Activated B cell treated with CpG ODN at 0.5 μM for 24 hours (primary cell): ENCODE measurements around the gene GRK7. TPM values are rescaled to one million over a fixed set of nuclear protein-coding genes. Genes with fewer than 3 reads are reported as not detected.
"Not testable (repeated sequence)": the region's sequence is repeated elsewhere in the genome, so short reads cannot be mapped to it uniquely, and the experiment has no call there.

ENCODE experiments used
- ATAC-seq: fragments of 200-7000 bp; cut with Tn5 transposase; one replicate; pipeline ENCODE4 v1.10.0; 2021; ENCODE audit warnings: low read depth, mild to moderate bottlenecking, moderate library complexity
- CTCF ChIA-PET: fragments of 350-600 bp; sonication (Branson Sonifier 250); formaldehyde crosslinking; loops from one replicate; lab custom pipeline; 2021; ENCODE audit warnings: antibody characterized with exemption; lab: Charles Lee
- POLR2A ChIA-PET: fragments of 350-600 bp; sonication (Branson Sonifier 250); formaldehyde crosslinking; loops from one replicate; lab custom pipeline; 2021; ENCODE audit warnings: antibody characterized with exemption; lab: Charles Lee
- DNase-seq: peaks from one replicate; pipeline ENCODE4 v3.0.0; 2022
- H3K27ac Mint-ChIP-seq: one replicate; pipeline ENCODE4 v1.8.0; 2020; ENCODE audit warnings: mixed read lengths
- H3K27me3 Mint-ChIP-seq: one replicate; pipeline ENCODE4 v1.8.0; 2021; ENCODE audit warnings: mixed read lengths
- H3K36me3 Mint-ChIP-seq: one replicate; pipeline ENCODE4 v1.8.0; 2021; ENCODE audit warnings: low read depth, mixed read lengths
- H3K4me1 Mint-ChIP-seq: one replicate; pipeline ENCODE4 v1.8.0; 2021; ENCODE audit warnings: mixed read lengths
- H3K4me3 Mint-ChIP-seq: one replicate; pipeline ENCODE4 v1.8.0; 2020; ENCODE audit warnings: mild to moderate bottlenecking, mixed read lengths
- H3K9me3 Mint-ChIP-seq: one replicate; pipeline ENCODE4 v1.8.0; 2020; ENCODE audit warnings: mixed read lengths
- intact Hi-C: fragments of 100-400 bp; cut with micrococcal nuclease; formaldehyde crosslinking; loops from one replicate; pipeline ENCODE4 v1.15.1; 2024
- total RNA-seq: library from RNA; stranded (reverse); gene quantifications from 2 replicates; pipeline ENCODE4 v1.2.3, GENCODE V29; 2022
- TF ChIP-seq, protein P1 (sequence below): fragments of 200-600 bp; IDR thresholded peaks from one replicate; pipeline ENCODE4 v1.8.0; 2022; ENCODE audit warnings: antibody characterized with exemption, mild to moderate bottlenecking

Gene GRK7
- total RNA-seq, 1 donor from 2014 or later, result not detected

DNA sequence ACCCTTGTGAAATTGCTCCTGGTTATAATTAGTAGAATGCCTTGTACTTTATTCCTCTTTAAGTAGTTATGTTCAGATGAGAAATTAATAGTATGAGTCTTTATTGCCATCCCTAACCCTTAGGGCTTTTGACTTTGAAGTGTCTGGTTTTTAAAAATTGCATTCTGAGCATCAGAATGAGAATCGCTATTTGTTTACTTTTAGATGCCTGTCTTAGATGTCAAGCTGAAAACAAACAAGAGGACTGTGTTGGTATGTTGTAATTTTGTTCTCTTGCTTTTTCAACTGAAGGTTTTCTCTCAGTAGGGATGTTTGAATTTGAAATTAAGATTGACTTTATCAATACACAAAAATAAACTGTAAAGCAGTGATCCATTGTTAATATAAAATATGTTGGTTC lies 19.9 kb upstream of the GRK7 start:
- ATAC-seq (no peak), DNase-seq (no peak)
- Mint-ChIP-seq H3K27ac (no peak overlapping the region), H3K36me3 (peaks cover 51% of the 10 kb centered on the region), H3K9me3 (no peaks in the 10 kb centered on the region), H3K27me3 (no peaks in the 10 kb centered on the region), H3K4me3 (no peak overlapping the region), H3K4me1 (peaks cover 33% of the 10 kb centered on the region)
- CTCF ChIA-PET, result no interaction called here
- intact Hi-C loops, result no loop called here
- POLR2A ChIA-PET, result no interaction called here
- TF ChIP-seq, protein P1, sequence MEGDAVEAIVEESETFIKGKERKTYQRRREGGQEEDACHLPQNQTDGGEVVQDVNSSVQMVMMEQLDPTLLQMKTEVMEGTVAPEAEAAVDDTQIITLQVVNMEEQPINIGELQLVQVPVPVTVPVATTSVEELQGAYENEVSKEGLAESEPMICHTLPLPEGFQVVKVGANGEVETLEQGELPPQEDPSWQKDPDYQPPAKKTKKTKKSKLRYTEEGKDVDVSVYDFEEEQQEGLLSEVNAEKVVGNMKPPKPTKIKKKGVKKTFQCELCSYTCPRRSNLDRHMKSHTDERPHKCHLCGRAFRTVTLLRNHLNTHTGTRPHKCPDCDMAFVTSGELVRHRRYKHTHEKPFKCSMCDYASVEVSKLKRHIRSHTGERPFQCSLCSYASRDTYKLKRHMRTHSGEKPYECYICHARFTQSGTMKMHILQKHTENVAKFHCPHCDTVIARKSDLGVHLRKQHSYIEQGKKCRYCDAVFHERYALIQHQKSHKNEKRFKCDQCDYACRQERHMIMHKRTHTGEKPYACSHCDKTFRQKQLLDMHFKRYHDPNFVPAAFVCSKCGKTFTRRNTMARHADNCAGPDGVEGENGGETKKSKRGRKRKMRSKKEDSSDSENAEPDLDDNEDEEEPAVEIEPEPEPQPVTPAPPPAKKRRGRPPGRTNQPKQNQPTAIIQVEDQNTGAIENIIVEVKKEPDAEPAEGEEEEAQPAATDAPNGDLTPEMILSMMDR, result no peak

DNA sequence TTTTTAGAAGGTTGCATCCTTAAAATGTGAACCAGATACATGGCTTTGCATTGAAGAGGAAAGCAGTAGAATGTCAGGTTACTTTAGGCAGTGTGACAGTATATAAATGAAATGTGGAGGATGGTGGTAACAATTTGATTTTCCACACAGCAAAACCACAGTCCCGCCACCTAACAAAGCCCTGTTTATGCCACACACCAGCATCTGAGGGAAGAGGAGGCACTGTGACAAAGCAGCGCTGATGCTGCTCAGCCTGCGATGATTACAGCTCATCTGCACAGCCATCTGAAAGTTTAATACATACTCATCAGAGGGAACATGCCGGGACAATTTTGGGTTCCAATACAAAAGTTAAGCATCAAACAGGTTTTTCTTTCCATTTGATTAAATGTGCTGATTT lies 16.2 kb upstream of the GRK7 start:
- Mint-ChIP-seq H3K27ac (no peak overlapping the region), H3K27me3 (no peaks in the 10 kb centered on the region)
- TF ChIP-seq, protein P1, result no peak

DNA sequence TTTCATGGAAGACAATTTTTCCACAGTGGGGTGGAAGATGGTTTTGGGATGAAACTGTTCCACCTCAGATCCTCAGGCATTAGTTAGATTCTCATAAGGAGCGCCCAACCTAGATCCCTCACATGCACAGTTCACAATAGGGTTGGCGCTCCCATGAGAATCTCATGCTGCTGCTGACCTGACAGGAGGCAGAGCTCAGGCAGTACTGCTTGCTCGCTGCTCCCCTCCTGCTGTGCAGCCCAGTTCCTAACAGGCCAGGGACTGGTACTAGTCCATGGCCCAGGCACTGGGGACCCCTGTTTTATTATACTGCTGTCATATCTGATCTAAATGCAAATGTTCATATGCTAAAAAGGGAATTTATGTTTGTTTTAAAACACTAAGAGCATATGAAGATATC lies 9.8 kb upstream of the GRK7 start:
- no peak overlapping the region for H3K27ac Mint-ChIP-seq
- peaks cover 16% of the 10 kb centered on the region for H3K36me3 Mint-ChIP-seq
- DNase-seq, result no peak
- intact Hi-C loops, result no loop called here
- no peak overlapping the region for H3K4me3 Mint-ChIP-seq
- CTCF ChIA-PET, result interaction anchor here (1.0 kb wide), 1 partner anchor 18 kb away, joined by 3 read pairs; no protein-coding TSS in a partner anchor
- H3K4me1 Mint-ChIP-seq, result no peaks in the 10 kb centered on the region
- H3K27me3 Mint-ChIP-seq, result no peaks in the 10 kb centered on the region
- TF ChIP-seq, protein P1, result no peak
- ATAC-seq, result no peak
- POLR2A ChIA-PET, result no interaction called here
- no peaks in the 10 kb centered on the region for H3K9me3 Mint-ChIP-seq

More for the DNA sequence above, 16.2 kb upstream of the GRK7 start:
- H3K9me3 Mint-ChIP-seq, result no peaks in the 10 kb centered on the region
- no peak overlapping the region for H3K4me3 Mint-ChIP-seq
- H3K36me3 Mint-ChIP-seq, result peaks cover 54% of the 10 kb centered on the region
- peaks cover 7% of the 10 kb centered on the region for H3K4me1 Mint-ChIP-seq
- intact Hi-C loops, result no loop called here
- CTCF ChIA-PET, result no interaction called here
- DNase-seq (no peak), ATAC-seq (no peak)
- POLR2A ChIA-PET, result interaction anchor here (0.6 kb wide), 1 partner anchor 9 kb away, joined by 7 read pairs; the partner anchor contains the start of gene RNF7

DNA sequence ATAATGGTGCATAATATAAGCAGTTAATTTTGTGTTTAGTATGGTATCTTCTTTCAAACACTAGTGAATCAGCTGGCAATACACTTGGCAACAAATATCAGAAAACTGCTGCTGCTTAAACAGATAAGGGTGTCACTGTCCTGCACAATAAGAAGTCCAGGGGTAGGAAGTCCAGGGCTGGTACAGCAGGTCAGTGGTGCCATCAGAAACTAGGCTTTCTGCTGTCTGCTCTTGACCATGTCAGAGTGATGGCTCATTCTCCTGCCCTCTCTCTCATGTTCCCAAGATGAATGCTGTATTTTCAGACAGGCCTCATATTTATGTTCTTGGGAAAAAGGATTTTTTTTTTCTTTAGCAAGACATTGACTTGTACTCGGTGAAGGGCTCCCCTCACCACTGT lies 9.2 kb upstream of the GRK7 start:
- Mint-ChIP-seq H3K4me1 (no peaks in the 10 kb centered on the region), H3K27ac (no peak overlapping the region), H3K9me3 (no peaks in the 10 kb centered on the region), H3K4me3 (no peak overlapping the region), H3K36me3 (peaks cover 10% of the 10 kb centered on the region), H3K27me3 (no peaks in the 10 kb centered on the region)
- CTCF ChIA-PET, result no interaction called here
- TF ChIP-seq, protein P1, result no peak
- no peak for DNase-seq
- POLR2A ChIA-PET, result no interaction called here
- intact Hi-C loops, result no loop called here
- no peak for ATAC-seq

DNA sequence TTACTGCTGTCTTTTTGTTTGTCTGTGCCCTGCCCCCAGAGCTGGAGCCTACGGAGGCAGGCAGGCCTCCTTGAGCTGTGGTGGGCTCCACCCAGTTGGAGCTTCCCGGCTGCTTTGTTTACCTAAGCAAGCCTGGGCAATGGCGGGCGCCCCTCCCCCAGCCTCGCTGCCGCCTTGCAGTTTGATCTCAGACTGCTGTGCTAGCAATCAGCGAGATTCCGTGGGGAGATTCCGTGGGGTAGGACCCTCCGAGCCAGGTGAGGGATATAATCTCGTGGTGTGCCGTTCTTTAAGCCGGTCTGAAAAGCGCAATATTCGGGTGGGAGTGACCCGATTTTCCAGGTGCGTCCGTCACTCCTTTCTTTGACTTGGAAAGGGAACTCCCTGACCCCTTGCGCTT lies 656 bp upstream of the GRK7 start:
- H3K27ac Mint-ChIP-seq, H3K27me3 Mint-ChIP-seq, intact Hi-C loops, DNase-seq, H3K4me3 Mint-ChIP-seq, CTCF ChIA-PET, H3K36me3 Mint-ChIP-seq, POLR2A ChIA-PET, H3K4me1 Mint-ChIP-seq, ATAC-seq, H3K9me3 Mint-ChIP-seq: not testable (repeated sequence)

DNA sequence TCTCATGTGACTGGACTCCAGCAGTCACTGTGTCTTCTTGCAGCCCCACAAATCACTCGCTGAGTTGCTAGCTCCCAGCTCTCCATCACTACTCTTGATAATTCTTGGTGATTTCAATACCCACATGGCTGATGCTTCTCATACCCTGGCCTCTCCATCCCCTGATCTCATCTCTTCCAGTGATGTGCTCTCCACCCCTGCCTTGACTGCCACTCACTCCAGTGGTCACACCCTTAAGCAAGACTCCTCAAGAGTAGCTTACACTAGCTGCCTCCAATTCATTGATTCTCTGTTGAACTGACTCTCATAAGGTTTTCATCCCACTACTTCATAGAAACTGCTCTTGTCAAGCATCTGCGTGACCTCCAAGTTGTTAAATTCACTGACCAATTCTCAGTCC lies 837 bp downstream of the GRK7 start:
- no peak overlapping the region for H3K27ac Mint-ChIP-seq
- H3K9me3 Mint-ChIP-seq, result no peaks in the 10 kb centered on the region
- ATAC-seq, result no peak
- DNase-seq, result no peak
- intact Hi-C loops, result no loop called here
- H3K4me3 Mint-ChIP-seq, result no peak overlapping the region
- no peaks in the 10 kb centered on the region for H3K27me3 Mint-ChIP-seq
- TF ChIP-seq, protein P1, result no peak
- CTCF ChIA-PET, result no interaction called here
- POLR2A ChIA-PET, result no interaction called here
- H3K36me3 Mint-ChIP-seq, result no peaks in the 10 kb centered on the region
- no peaks in the 10 kb centered on the region for H3K4me1 Mint-ChIP-seq
